Measurements from ENCODE around the gene SLC24A2.
"Not testable (repeated sequence)": the region's sequence is repeated elsewhere in the genome, so short reads cannot be mapped to it uniquely, and the experiment has no call there.

The SLC24A2 gene

DNA sequence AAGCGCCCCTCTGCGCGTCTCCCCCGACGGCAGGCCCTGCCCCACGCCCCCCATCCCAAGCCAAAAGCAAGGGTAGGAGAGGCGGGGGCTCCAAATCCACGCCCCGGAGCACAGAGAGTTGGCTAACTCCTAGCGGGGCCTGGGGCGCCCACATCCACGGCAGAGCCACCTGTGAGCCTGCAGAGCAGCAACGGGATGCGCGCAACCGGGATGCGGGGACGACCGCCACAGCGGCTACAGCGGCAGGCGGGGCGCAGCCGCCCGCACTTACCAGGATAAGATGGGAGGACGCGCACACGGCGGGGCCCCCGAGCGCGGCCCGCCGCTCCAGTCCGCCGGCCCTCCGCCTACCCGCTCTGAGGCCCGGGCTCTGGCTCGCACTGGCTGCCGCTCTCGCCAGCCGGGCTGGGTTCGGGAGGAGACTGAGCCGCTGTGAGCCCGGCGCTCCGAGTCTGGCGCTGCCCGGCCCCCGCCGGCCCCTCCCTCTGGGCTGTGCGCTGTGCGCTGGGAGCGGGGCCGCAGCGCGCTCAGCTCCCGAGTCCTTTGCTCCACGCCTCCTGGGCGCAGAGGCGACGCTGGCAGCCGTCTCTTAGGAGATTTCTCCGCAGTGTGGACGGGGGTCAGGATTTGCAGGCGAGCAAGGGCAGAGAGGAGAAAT lies at the start of gene SLC24A2:
Gene SLC24A2, minus strand, starts transcription at position 424 of the 658 bp plus-strand sequence.
- no peak for DNase-seq (ENCODE audit: low spot score)

DNA sequence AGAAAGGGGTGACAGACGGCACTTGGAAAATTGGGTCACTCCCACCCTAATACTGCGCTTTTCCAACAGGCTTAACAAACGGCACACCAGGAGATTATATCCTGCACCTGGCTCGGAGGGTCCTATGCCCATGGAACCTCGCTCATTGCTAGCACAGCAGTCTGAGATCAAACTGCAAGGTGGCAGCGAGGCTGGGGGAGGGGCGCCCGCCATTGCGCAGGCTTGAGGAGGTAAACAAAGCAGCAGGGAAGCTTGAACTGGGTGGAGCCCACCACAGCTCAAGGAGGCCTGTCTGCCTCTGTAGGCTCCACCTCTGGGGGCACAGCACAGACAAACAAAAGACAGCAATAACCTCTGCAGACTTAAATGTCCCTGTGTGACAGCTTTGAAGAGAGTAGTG lies 44.5 kb upstream of the SLC24A2 start:
- DNase-seq (ENCODE audit: low spot score): not testable (repeated sequence)

- DNase-seq (ENCODE audit: low spot score): no peak
Measured at GRCh38 chr9:19830796-19831195, 42.0 kb upstream of the SLC24A2 start.

DNA sequence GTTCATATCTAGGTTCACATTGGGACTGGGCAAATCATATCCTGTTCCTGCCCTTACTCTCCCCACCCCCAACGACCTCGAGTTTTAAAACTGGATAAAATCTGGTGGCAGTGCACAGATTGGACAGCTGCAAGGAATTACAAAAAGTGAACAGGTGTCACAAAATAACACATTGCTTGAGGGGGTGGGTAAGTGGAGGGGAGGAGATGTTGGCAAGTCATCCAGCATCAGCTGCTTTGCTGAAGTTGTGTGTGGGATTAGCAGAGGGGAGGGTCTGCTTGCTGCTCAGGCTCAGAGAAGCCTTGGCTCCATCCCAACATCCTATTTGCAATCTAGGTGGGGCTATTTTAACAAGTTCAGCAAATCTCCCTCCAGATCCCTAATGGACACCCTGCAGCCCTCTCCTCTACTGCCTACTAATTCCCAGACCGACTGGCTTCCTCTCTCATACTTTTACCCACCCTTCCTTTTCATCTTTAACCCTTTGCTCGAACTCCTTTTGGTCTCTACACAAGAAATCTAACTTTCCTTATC lies 39.8 kb upstream of the SLC24A2 start:
- DNase-seq (ENCODE audit: low spot score): no peak

GRCh38 chr9:19816769-19817168 lies 27.9 kb upstream of the SLC24A2 start:
- DNase-seq (ENCODE audit: low spot score): no peak

- no peak for DNase-seq (ENCODE audit: low spot score)
Measured at GRCh38 chr9:19812194-19812593, 23.4 kb upstream of the SLC24A2 start.

DNA sequence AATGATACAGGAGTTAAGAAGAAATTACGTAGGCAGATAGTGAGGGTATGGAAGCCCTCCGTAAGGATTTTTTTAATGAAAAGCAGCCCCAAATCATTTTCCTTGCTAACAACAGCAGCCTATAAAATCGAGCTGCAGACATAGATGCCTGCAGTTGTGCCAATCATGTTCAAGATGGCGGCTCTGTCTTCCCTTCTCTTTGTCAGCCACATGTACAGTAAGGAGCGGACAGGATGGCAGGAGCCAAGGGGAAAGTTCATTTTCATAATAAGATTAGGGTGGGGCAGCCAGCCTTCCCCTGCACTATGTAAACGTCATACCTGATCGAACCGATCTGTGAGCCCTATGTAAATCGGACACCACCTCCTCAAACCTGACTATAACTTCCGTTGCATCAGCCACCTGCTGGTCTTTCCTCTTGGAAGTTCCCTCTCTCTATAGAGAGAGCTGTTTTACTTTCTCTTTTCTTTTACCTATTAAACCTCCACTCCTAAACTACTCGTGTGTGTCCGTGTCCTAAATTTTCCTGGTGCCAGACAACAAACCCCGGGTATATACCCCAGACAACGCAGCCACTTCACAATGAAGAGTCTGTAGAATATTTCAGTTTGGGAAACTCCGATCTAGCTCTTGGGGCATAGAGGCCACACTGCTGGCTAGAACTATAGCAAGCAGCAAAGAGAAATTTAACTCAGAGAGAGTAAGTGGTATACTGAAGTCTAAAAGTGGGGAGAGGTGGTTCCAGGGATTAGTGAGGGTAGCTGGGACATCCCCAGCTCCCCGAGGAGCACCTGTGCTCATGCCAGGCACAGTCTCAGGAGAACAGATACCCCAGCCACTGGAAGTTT lies 20.8 kb upstream of the SLC24A2 start:
- DNase-seq (ENCODE audit: low spot score): no peak

- no peak for DNase-seq (ENCODE audit: low spot score)
Measured at GRCh38 chr9:19807182-19807892, 18.5 kb upstream of the SLC24A2 start.

DNA sequence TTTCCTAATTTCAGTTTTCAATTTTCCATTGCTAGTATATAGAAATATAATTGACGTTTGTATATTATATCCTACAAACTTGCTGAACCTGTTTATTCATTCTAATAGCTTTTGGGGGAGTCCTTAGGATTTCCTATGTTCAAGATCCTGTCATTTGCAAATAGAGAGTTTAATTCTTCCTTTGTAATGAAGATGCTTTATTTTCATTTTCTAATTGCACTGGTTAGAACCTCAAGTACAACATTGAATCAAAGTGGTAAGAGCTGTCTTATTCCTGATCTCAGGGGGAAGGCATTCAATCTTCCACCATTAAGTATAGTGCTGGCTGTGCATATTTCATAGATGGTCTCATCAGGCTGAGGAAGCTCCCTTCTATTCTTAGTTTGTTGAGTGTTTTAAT lies 15.6 kb upstream of the SLC24A2 start:
- no peak for DNase-seq (ENCODE audit: low spot score)

DNA sequence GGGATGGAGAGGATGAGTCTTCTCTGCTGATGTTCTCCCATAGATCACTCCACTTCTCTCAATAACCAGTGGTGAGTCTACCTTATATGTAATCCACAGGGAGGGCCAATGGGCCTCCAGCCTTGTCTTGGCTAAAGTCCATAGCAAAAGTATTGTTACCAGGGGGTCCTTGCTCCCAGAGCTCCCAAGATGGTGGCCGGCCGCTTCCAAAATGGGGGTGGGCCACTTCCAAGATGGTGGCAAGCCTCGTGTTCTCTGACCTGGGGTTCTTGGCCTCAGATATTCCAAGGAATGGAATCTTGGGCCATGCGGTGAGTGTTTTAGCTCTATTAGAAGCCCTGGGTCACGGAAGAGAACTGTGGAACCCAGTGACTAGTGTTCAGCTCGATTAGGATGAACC lies 12.0 kb upstream of the SLC24A2 start:
- no peak for DNase-seq (ENCODE audit: low spot score)

- no peak for DNase-seq (ENCODE audit: low spot score)
Measured at GRCh38 chr9:19799784-19800183, 10.9 kb upstream of the SLC24A2 start.

DNA sequence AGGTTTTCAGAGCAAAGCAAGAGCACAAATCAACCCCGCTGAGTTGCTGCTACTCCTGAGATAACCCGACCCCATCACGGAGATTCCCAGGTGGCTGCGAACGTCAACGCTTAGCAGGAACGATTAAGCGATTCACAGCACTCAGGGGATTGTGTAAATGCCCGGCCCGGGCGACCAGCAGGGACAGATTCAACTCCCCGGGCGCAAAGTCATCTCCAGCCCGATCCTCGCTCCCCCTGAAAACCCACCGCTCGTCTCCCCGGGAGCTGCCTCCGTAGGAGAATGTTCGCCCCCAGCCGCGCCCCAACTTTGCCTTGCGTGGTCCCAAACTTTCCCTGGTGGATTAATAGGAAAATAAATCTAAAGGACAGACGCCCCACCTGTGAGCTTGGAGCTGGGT lies 685 bp downstream of the SLC24A2 start:
- DNase-seq (ENCODE audit: low spot score): no peak

GRCh38 chr9:19787672-19788071 lies 1.2 kb downstream of the SLC24A2 start:
- no peak for DNase-seq (ENCODE audit: low spot score)

GRCh38 chr9:19785230-19785629 lies 3.6 kb downstream of the SLC24A2 start:
- no peak for DNase-seq (ENCODE audit: low spot score)

DNA sequence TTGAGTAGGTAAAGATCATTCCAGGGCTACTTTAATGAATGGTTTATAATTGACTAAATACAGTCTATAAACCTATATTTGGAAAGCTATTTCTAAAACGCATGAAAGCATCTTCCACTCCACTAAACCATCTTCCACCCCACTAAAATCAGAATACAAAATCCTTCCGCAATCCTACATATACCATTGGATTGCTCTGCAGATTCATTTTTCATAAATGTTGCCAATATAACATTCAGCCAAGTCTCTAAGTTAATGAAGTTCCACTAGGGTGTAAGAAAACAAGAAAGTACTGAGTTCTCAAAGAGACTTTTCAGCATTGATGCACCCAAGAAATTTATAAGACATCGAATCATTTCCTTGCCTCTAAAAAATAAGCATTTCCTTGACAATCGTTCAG lies 4.7 kb downstream of the SLC24A2 start:
- DNase-seq (ENCODE audit: low spot score): no peak

GRCh38 chr9:19783500-19783899 lies 5.3 kb downstream of the SLC24A2 start:
- no peak for DNase-seq (ENCODE audit: low spot score)

GRCh38 chr9:19782005-19782404 lies 6.8 kb downstream of the SLC24A2 start:
- DNase-seq (ENCODE audit: low spot score): no peak

GRCh38 chr9:19781240-19781639 lies 7.6 kb downstream of the SLC24A2 start:
- DNase-seq (ENCODE audit: low spot score): no peak

- no peak for DNase-seq (ENCODE audit: low spot score)
Measured at GRCh38 chr9:19771446-19771845, 17.4 kb downstream of the SLC24A2 start.

DNA sequence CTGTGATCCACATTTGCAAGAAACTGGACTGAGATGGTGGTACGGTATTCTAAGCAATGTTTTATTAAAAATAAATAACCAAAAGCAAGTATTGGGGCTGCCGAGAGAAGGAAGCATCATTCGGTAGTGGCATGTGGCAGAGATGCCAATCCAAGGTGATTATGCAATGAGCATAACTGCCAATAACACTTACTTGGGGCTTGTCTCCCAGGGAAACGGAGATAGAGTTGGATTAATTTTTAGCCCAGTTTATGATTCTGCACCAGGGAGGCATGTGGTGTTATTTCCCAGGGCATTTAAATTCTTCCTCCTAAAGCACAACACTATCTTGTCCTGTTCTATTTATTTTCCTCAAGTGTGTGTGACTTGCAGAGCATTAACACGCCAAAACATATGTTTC lies 17.9 kb downstream of the SLC24A2 start:
- DNase-seq (ENCODE audit: low spot score): no peak

DNA sequence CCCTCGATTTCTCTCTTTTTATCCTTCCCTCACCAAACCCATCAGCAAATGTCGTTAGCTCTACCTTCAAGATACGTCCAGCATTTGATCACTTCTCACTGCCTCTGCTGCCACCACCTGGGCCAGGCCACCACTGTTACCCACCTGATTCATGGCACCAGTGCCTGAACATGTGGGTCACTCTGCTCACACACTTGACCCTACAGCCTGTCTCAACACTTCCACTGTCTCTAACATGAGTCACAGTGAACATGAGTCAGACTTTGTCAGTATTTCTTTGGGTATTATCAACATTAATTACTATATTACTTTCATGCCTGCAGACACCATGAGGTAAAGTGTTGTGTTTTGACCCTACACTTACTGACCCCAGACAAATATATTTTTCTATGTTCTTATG lies 19.6 kb downstream of the SLC24A2 start:
- DNase-seq (ENCODE audit: low spot score): no peak

DNA sequence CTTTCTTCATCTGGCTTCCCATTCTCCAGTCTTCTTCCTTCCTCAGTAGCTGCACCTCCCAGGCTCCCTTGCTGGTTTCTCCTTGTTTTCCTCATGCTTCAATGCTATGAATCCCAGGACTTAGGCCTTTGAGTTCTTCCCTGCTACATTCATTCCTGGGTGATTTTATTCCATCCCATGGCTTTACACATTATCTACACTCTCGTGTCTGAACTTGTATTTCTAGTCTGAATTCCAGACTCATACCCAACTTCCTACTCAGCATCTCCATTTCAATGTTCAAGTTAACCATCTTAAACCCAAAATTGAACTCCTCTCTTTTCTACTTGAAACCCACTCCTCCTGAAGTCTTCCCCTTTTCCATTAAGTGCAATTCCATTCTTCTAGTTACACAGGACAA lies 20.0 kb downstream of the SLC24A2 start:
- no peak for DNase-seq (ENCODE audit: low spot score)

- no peak for DNase-seq (ENCODE audit: low spot score)
Measured at GRCh38 chr9:19759066-19759465, 29.8 kb downstream of the SLC24A2 start.
